Measurements from ENCODE around the gene FAM114A1. TPM values are rescaled to one million over a fixed set of nuclear protein-coding genes. Genes with fewer than 3 reads are reported as not detected.
"Not testable (repeated sequence)": the region's sequence is repeated elsewhere in the genome, so short reads cannot be mapped to it uniquely, and the experiment has no call there.

FAM114A1 gene
- total RNA-seq, 1 donor from 2014 or later = 105 TPM

DNA sequence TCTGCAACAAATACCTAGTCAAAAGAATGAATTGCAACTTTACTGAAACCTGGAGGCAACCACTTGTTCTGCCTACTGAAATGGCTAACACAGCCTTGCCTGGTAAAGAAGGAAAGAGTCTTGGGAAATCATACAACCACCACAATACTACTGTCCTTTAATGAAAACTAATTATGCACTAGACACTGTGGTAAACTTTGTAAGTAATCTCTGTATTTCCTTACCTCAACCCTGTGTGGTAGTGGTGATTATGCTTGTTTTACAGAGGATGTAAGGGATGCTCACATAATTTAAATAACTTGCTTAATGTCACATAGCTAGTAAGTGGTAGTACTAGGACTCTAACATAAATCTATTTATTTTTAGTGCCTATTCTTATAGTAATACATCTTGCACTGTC is 119.9 kb downstream of the FAM114A1 start:
- Histone ChIP-seq H3K27me3 (no peaks in the 10 kb centered on the region), H3K27ac (no peak overlapping the region), H3K4me3 (no peak overlapping the region), H3K4me1 (no peaks in the 10 kb centered on the region), H3K9me3 (no peaks in the 10 kb centered on the region), H3K36me3 (no peaks in the 10 kb centered on the region)
- intact Hi-C loops (cut with DNase I) = no loop called here
- no peak for TF ChIP-seq POLR2A (IDR thresholded peaks at IDR 0.05)
- TF ChIP-seq POLR2AphosphoS5 (IDR thresholded peaks at IDR 0.05; ENCODE audit: insufficient read depth in 1 of 2, low read depth in 1 of 2) = no peak
- TF ChIP-seq CTCF (IDR thresholded peaks at IDR 0.05) = no peak
- DNase-seq (ENCODE audit: extremely low spot score in 2 of 2) = no peak

GRCh38 chr4:38988353-38988752 is 120.7 kb downstream of the FAM114A1 start:
- H3K4me3 ChIP-seq; DNase-seq (ENCODE audit: extremely low spot score in 2 of 2); H3K9me3 ChIP-seq; H3K36me3 ChIP-seq; H3K27ac ChIP-seq; intact Hi-C loops (cut with DNase I); H3K27me3 ChIP-seq; H3K4me1 ChIP-seq: not testable (repeated sequence)

DNA sequence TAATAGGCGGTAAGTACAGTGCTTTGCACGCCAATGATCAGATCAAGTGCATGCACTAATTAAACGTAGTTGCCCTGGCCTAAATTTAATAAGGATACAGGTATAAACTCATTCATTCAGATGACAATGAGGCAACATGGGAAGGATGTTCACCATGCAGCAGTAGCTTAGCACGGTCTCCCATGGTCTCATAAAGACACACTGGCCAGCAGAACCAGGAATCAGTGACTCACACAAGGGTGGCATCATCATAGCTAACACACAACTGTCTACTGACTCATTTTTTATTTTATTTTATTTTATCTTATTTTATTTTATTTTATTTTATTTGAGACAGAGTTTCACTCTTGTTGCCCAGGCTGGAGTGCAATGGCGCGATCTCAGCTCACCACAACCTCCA is 121.9 kb downstream of the FAM114A1 start:
- Histone ChIP-seq H3K4me1 (no peaks in the 10 kb centered on the region), H3K36me3 (no peaks in the 10 kb centered on the region), H3K9me3 (no peaks in the 10 kb centered on the region), H3K4me3 (no peak overlapping the region), H3K27ac (no peak overlapping the region), H3K27me3 (no peaks in the 10 kb centered on the region)
- DNase-seq (ENCODE audit: extremely low spot score in 2 of 2) = no peak
- TF ChIP-seq CTCF (IDR thresholded peaks at IDR 0.05) (no peak), POLR2A (IDR thresholded peaks at IDR 0.05) (no peak), POLR2AphosphoS5 (IDR thresholded peaks at IDR 0.05; ENCODE audit: insufficient read depth in 1 of 2, low read depth in 1 of 2) (no peak)
- intact Hi-C loops (cut with DNase I) = no loop called here

- Histone ChIP-seq H3K9me3 (no peaks in the 10 kb centered on the region), H3K27ac (no peak overlapping the region), H3K4me1 (no peaks in the 10 kb centered on the region), H3K4me3 (no peak overlapping the region), H3K27me3 (no peaks in the 10 kb centered on the region), H3K36me3 (no peaks in the 10 kb centered on the region)
- no peak for TF ChIP-seq POLR2A (IDR thresholded peaks at IDR 0.05)
- TF ChIP-seq POLR2AphosphoS5 (IDR thresholded peaks at IDR 0.05; ENCODE audit: insufficient read depth in 1 of 2, low read depth in 1 of 2) = no peak
- no peak for TF ChIP-seq CTCF (IDR thresholded peaks at IDR 0.05)
- intact Hi-C loops (cut with DNase I) = no loop called here
- DNase-seq (ENCODE audit: extremely low spot score in 2 of 2) = no peak
Measured at GRCh38 chr4:38990241-38990640, 122.6 kb downstream of the FAM114A1 start.

GRCh38 chr4:38993683-38994082 is 126.1 kb downstream of the FAM114A1 start:
- Histone ChIP-seq H3K27me3 (no peaks in the 10 kb centered on the region), H3K27ac (no peak overlapping the region), H3K36me3 (no peaks in the 10 kb centered on the region), H3K9me3 (no peaks in the 10 kb centered on the region), H3K4me1 (no peaks in the 10 kb centered on the region), H3K4me3 (no peak overlapping the region)
- no peak for DNase-seq (ENCODE audit: extremely low spot score in 2 of 2)
- intact Hi-C loops (cut with DNase I) = no loop called here
- TF ChIP-seq POLR2AphosphoS5 (IDR thresholded peaks at IDR 0.05; ENCODE audit: insufficient read depth in 1 of 2, low read depth in 1 of 2) (no peak), POLR2A (IDR thresholded peaks at IDR 0.05) (no peak), CTCF (IDR thresholded peaks at IDR 0.05) (no peak)

DNA sequence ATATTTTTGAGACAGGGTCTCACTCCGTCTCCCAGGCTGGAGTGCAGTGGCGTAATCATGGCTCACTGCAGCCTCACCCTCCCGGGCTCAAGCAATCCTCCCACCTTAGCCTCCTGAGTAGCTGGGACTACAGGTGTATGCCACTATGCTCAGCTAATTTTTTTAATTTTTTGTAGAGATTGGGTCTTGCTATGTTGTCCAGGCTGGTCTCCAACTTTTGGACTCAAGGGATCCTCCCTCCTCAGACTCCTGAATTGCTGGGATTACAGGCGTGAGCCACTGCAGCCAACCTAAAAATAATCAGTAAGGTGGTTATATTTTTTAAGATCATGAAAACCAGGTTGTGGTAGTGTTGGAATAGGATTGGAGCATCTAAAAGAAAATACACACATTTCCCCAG is 126.5 kb downstream of the FAM114A1 start:
- Histone ChIP-seq H3K9me3 (no peaks in the 10 kb centered on the region), H3K27me3 (no peaks in the 10 kb centered on the region), H3K27ac (no peak overlapping the region), H3K4me3 (no peak overlapping the region), H3K4me1 (no peaks in the 10 kb centered on the region), H3K36me3 (no peaks in the 10 kb centered on the region)
- DNase-seq (ENCODE audit: extremely low spot score in 2 of 2) = no peak
- intact Hi-C loops (cut with DNase I) = no loop called here
- TF ChIP-seq POLR2A (IDR thresholded peaks at IDR 0.05) (no peak), POLR2AphosphoS5 (IDR thresholded peaks at IDR 0.05; ENCODE audit: insufficient read depth in 1 of 2, low read depth in 1 of 2) (no peak), CTCF (IDR thresholded peaks at IDR 0.05) (no peak)
